Neural cell (in vitro differentiated cells): Measurements from ENCODE around the gene ZNF764. TPM values are rescaled to one million over a fixed set of nuclear protein-coding genes. Genes with fewer than 3 reads are reported as not detected.

Experiments used
- H2AFZ ChIP-seq: fragments of 200-600, 300-800 bp; sonication (generic), shearing (Covaris generic); 2 replicates; pipeline ENCODE4 v1.6.0; 2014; ENCODE audit warnings: low read depth, mild to moderate bottlenecking, antibody characterized with exemption, low read length, moderate library complexity
- H3F3A ChIP-seq: fragments of 200-600 bp; shearing (Covaris generic); 2 replicates; pipeline ENCODE4 v1.6.1; 2016; ENCODE audit warnings: mild to moderate bottlenecking, moderate library complexity, mixed read lengths, antibody characterized with exemption, low read length; ENCODE audit not compliant: insufficient read depth, poor library complexity, severe bottlenecking
- H3K27ac ChIP-seq: fragments of 200-600, 300-800 bp; sonication (generic), shearing (Covaris generic); 2 replicates; pipeline ENCODE4 v1.5.1; 2014; ENCODE audit warnings: mild to moderate bottlenecking, low read length, moderate library complexity
- H3K27me3 ChIP-seq: fragments of 300-800, 200-600 bp; sonication (generic), shearing (Covaris generic); 2 replicates; pipeline ENCODE4 v1.6.0; 2014; ENCODE audit warnings: mild to moderate bottlenecking, low read depth, low read length, moderate library complexity; ENCODE audit not compliant: insufficient read depth
- H3K36me3 ChIP-seq: fragments of 300-800, 200-600 bp; sonication (generic), shearing (Covaris generic); 2 replicates; pipeline ENCODE4 v1.5.1; 2014; ENCODE audit warnings: mild to moderate bottlenecking, antibody characterized with exemption, low read length, moderate library complexity; ENCODE audit not compliant: insufficient read depth
- H3K4me2 ChIP-seq: fragments of 300-800, 200-600 bp; sonication (generic), shearing (Covaris generic); 2 replicates; pipeline ENCODE4 v1.6.0; 2014; ENCODE audit warnings: mild to moderate bottlenecking, low read length
- H3K4me3 ChIP-seq: fragments of 300-800, 200-600 bp; sonication (generic), shearing (Covaris generic); 2 replicates; pipeline ENCODE4 v1.5.1; 2014; ENCODE audit warnings: mild to moderate bottlenecking, low read length, moderate library complexity
- H3K79me2 ChIP-seq: fragments of 200-600 bp; shearing (Covaris generic); replicated peaks from 2 replicates; pipeline ENCODE4 v1.6.0; 2014; ENCODE audit warnings: mild to moderate bottlenecking, low read length, moderate library complexity; ENCODE audit not compliant: insufficient read depth
- H3K9ac ChIP-seq: fragments of 300-800, 200-600 bp; sonication (generic), shearing (Covaris generic); 2 replicates; pipeline ENCODE4 v1.6.1; 2016; ENCODE audit warnings: mild to moderate bottlenecking, low read length, mixed read lengths
- H3K9me2 ChIP-seq: fragments of 200-600 bp; shearing (Covaris generic); 2 replicates; pipeline ENCODE4 v1.6.1; 2016; ENCODE audit warnings: mild to moderate bottlenecking, low read length, mixed read lengths; ENCODE audit not compliant: insufficient read depth
- H3K9me3 ChIP-seq: fragments of 200-600, 300-800 bp; sonication (generic), shearing (Covaris generic); 2 replicates; pipeline ENCODE4 v1.6.1; 2016; ENCODE audit warnings: mild to moderate bottlenecking, mixed run types, low read length, moderate library complexity, mixed read lengths
- H4K20me1 ChIP-seq: fragments of 200-600 bp; shearing (Covaris generic); 2 replicates; pipeline ENCODE4 v1.6.1; 2016; ENCODE audit warnings: mild to moderate bottlenecking, mixed run types; ENCODE audit not compliant: insufficient read depth
- EP300 ChIP-seq: fragments of 450-650 bp; conservative IDR thresholded peaks from 2 replicates; pipeline ENCODE4 v1.6.1; 2014; ENCODE audit warnings: antibody characterized with exemption, mild to moderate bottlenecking, moderate library complexity; ENCODE audit not compliant: poor library complexity, severe bottlenecking
- EZH2 ChIP-seq: fragments of 200-600, 300-800 bp; shearing (Covaris generic), sonication (generic); IDR thresholded peaks from 2 replicates; pipeline ENCODE4 v1.6.1; 2014; ENCODE audit warnings: antibody characterized with exemption, low read length, borderline replicate concordance, mild to moderate bottlenecking; ENCODE audit not compliant: insufficient read depth, poor library complexity, severe bottlenecking
- MXI1 ChIP-seq: fragments of 450-650 bp; conservative IDR thresholded peaks from 2 replicates; pipeline ENCODE4 v1.6.1; 2014; ENCODE audit warnings: antibody characterized with exemption, mild to moderate bottlenecking; ENCODE audit not compliant: poor library complexity, severe bottlenecking
- POLR2AphosphoS5 ChIP-seq: IDR thresholded peaks from 2 replicates; pipeline ENCODE4 v1.6.1; 2012
- RAD21 ChIP-seq: fragments of 450-650 bp; conservative IDR thresholded peaks from 2 replicates; pipeline ENCODE4 v1.6.1; 2014; ENCODE audit warnings: antibody characterized with exemption, mild to moderate bottlenecking, moderate library complexity
- SMC3 ChIP-seq: fragments of 450-650 bp; conservative IDR thresholded peaks from 2 replicates; pipeline ENCODE4 v1.6.1; 2014; ENCODE audit warnings: antibody characterized with exemption, mild to moderate bottlenecking, moderate library complexity; ENCODE audit not compliant: poor library complexity
- TAF1 ChIP-seq: IDR thresholded peaks from 2 replicates; pipeline ENCODE4 v1.6.1; 2012; ENCODE audit warnings: low read depth
- polyA plus RNA-seq: library from polyadenylated mRNA; depleted of rRNA; stranded (reverse); fragments of >200 nt; gene quantifications from 2 replicates; pipeline ENCODE4 v1.2.3, GENCODE V29; 2014
- TF ChIP-seq, protein P1 (sequence below): IDR thresholded peaks from 2 replicates; pipeline ENCODE4 v1.6.1; 2012; ENCODE audit warnings: borderline replicate concordance
- TF ChIP-seq, protein P2 (sequence below): fragments of 450-650 bp; IDR thresholded peaks from 2 replicates; pipeline ENCODE4 v1.5.1; 2014; ENCODE audit warnings: antibody characterized with exemption, mild to moderate bottlenecking, moderate library complexity; ENCODE audit not compliant: poor library complexity, severe bottlenecking

The ZNF764 gene
- polyA plus RNA-seq, 1 donor from 2014 or later: 10.5 TPM

DNA sequence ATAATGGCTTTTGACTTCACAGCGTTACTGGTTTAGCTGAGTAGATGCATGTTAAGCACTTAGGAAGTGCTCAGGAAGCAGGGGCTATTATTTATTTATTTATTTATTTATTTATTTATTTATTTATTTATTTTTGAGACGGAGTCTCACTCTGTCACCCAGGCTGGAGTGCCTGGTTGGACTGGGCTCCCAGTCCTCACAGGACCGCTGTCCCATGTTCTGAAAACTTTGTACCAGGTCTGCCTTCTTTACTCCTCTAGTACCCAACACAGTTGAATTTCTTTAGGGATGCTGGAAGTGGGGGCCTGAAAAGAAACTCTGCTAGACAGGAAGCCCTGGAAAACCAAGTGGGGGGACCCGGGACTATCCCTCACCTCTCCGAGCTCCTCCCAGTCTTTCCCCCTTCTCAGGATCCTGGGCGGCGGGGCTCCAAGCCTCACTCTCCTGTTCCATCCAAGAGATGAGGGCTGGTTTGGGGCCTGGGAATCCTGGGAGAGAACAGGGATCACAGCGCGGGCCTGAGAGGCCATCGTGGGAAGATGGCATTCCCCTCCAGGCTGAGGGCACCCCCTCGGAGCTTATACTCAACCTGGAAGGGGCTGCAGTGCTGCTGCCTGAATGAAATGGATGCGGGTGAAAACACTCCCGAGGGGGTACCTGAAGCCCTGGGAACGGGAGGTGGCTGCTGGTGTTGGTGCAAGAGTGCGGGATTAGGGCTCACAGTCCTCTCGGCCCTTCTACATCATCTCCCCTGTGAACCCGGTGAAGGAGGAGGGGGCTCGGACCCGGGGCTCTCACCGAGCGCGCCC, 12.7 kb upstream of the ZNF764 start:
- Histone ChIP-seq H3K4me3 (peak overlapping the region; percentile 79), H3K9me3 (no peaks in the 10 kb centered on the region), H3F3A (peaks cover 7% of the 10 kb centered on the region), H3K27me3 (no peaks in the 10 kb centered on the region), H3K9me2 (no peaks in the 10 kb centered on the region), H4K20me1 (no peaks in the 10 kb centered on the region), H3K4me2 (peak overlapping the region; percentile 96), H3K27ac (peak overlapping the region; percentile 98), H3K9ac (peak overlapping the region; percentile 96), H2AFZ (peak overlapping the region; percentile 68), H3K79me2 (no peaks in the 10 kb centered on the region), H3K36me3 (no peaks in the 10 kb centered on the region)
- TF ChIP-seq, protein P1, sequence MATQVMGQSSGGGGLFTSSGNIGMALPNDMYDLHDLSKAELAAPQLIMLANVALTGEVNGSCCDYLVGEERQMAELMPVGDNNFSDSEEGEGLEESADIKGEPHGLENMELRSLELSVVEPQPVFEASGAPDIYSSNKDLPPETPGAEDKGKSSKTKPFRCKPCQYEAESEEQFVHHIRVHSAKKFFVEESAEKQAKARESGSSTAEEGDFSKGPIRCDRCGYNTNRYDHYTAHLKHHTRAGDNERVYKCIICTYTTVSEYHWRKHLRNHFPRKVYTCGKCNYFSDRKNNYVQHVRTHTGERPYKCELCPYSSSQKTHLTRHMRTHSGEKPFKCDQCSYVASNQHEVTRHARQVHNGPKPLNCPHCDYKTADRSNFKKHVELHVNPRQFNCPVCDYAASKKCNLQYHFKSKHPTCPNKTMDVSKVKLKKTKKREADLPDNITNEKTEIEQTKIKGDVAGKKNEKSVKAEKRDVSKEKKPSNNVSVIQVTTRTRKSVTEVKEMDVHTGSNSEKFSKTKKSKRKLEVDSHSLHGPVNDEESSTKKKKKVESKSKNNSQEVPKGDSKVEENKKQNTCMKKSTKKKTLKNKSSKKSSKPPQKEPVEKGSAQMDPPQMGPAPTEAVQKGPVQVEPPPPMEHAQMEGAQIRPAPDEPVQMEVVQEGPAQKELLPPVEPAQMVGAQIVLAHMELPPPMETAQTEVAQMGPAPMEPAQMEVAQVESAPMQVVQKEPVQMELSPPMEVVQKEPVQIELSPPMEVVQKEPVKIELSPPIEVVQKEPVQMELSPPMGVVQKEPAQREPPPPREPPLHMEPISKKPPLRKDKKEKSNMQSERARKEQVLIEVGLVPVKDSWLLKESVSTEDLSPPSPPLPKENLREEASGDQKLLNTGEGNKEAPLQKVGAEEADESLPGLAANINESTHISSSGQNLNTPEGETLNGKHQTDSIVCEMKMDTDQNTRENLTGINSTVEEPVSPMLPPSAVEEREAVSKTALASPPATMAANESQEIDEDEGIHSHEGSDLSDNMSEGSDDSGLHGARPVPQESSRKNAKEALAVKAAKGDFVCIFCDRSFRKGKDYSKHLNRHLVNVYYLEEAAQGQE: no peak
- TF ChIP-seq, protein P2, sequence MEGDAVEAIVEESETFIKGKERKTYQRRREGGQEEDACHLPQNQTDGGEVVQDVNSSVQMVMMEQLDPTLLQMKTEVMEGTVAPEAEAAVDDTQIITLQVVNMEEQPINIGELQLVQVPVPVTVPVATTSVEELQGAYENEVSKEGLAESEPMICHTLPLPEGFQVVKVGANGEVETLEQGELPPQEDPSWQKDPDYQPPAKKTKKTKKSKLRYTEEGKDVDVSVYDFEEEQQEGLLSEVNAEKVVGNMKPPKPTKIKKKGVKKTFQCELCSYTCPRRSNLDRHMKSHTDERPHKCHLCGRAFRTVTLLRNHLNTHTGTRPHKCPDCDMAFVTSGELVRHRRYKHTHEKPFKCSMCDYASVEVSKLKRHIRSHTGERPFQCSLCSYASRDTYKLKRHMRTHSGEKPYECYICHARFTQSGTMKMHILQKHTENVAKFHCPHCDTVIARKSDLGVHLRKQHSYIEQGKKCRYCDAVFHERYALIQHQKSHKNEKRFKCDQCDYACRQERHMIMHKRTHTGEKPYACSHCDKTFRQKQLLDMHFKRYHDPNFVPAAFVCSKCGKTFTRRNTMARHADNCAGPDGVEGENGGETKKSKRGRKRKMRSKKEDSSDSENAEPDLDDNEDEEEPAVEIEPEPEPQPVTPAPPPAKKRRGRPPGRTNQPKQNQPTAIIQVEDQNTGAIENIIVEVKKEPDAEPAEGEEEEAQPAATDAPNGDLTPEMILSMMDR: no peak
- no peak for TF ChIP-seq MXI1
- no peak for TF ChIP-seq RAD21
- no peak for TF ChIP-seq EZH2
- no peak for TF ChIP-seq EP300
- TF ChIP-seq TAF1: no peak
- no peak for TF ChIP-seq SMC3
- TF ChIP-seq POLR2AphosphoS5: no peak

DNA sequence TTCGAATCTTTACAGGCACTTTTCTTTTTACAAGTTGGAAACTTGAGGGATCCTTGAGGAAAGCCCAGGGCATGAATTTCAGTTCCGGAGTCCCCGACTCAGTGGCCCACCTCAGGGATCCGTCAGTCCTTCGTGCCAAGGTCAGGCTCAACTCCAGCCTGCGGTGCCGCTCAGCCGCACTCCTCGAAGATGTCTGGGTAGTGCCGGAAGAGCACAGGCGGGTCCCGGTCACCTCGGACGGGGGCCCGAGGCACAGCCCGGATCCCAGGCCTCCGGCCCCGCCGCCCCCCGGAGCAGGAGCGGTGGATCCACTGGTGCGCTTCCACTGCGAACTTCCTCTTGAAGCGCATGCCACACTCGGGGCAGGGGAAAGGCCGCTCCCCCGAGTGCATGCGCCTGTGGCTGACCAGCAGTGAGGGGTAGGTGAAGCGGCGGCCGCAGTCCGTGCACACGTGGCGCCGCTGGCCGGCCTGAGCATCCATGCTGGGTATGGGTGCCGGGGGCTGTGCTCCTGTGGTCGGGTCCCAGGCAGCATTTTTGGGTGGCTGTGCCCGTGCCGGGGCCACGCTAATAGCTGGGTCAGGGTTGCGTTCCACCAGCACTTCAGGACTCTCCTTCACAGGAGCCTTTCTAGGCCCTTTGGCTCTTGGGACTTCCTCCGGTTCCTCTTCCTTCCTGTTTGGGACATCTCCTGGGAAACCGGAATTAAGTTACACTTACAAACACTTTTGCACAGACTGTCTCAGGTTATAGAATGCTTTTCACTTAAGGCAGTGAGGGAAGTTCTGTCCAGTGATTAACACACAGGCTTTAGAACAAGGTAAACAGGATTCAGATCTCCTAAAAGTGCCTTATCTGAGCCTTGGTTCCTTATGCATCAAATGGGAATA, 11.8 kb upstream of the ZNF764 start:
- Histone ChIP-seq H3K9ac (no peak overlapping the region), H3K79me2 (no peaks in the 10 kb centered on the region), H3F3A (peaks cover 7% of the 10 kb centered on the region), H3K27ac (peak overlapping the region; percentile 98), H3K9me2 (no peaks in the 10 kb centered on the region), H3K36me3 (no peaks in the 10 kb centered on the region), H4K20me1 (no peaks in the 10 kb centered on the region), H3K9me3 (no peaks in the 10 kb centered on the region), H3K27me3 (no peaks in the 10 kb centered on the region), H2AFZ (no peak overlapping the region), H3K4me3 (peak overlapping the region; percentile 43), H3K4me2 (no peak overlapping the region)
- no peak for TF ChIP-seq RAD21
- TF ChIP-seq TAF1: no peak
- TF ChIP-seq, protein P1: no peak
- TF ChIP-seq SMC3: no peak
- no peak for TF ChIP-seq EZH2
